HepG2 (cell line): ENCODE results near the gene ANAPC2. TPM values are rescaled to one million over a fixed set of nuclear protein-coding genes. Genes with fewer than 3 reads are reported as not detected.

ENCODE experiments used
- ATAC-seq: fragments of 200-7000 bp; cut with Tn5 transposase; 3 replicates; pipeline ENCODE4 v1.9.1; 2020; ENCODE audit warnings: mild to moderate bottlenecking, moderate library complexity
- BruUV-seq: library from RNA; stranded (reverse); fragments of 400-500 nt; replicated peaks from 2 replicates; lab custom pipeline; 2021; lab: Mats Ljungman, UMichigan
- CTCF ChIA-PET: fragments of 300-600 bp; formaldehyde crosslinking; extraction: SDS; loops from one replicate; lab custom pipeline; 2021; ENCODE audit warnings: low total read pairs, inconsistent platforms, low intra/inter-chr PET ratio; lab: Yijun Ruan, JAX
- POLR2A ChIA-PET: fragments of 350-600 bp; sonication (Branson Sonifier 250); formaldehyde crosslinking; loops from one replicate; lab custom pipeline; 2020; ENCODE audit warnings: antibody characterized with exemption, inconsistent platforms; lab: Yijun Ruan, JAX
- DNase-seq: peaks from one replicate; pipeline ENCODE4 v3.0.0-alpha.2; 2015; ENCODE audit warnings: low spot score
- FAIRE-seq: peaks from 3 replicates; lab custom pipeline; 2011; peaks lifted over from hg19 to GRCh38; lab: Jason Lieb, UNC
- H2AFZ ChIP-seq: one replicate; pipeline ENCODE4 v1.6.1; 2011; ENCODE audit warnings: low read length, inconsistent platforms
- H3K27ac ChIP-seq: fragments of 300-600 bp; 3 replicates; pipeline ENCODE4 v1.8.0; 2011; ENCODE audit warnings: mixed run types, mild to moderate bottlenecking, mixed read lengths, low read length, inconsistent platforms; ENCODE audit not compliant: insufficient read depth; ENCODE audit errors: extremely low read length
- H3K27me3 ChIP-seq, 2 experiments: fragments of 200-600 bp in 1 of 2; 2 replicates in 1 of 2; 3 replicates in 1 of 2; pipeline versions ENCODE4 v1.6.0 to v1.8.0; 2011; ENCODE audit warnings: low read length in 2 of 2, mild to moderate bottlenecking in 2 of 2, moderate library complexity in 2 of 2, inconsistent platforms in 1 of 2; ENCODE audit not compliant: insufficient read depth in 2 of 2, control insufficient read depth in 1 of 2
- H3K36me3 ChIP-seq, 2 experiments: fragments of 200-600 bp in 1 of 2; replicated peaks in 1 of 2; 2 replicates in 1 of 2; 3 replicates in 1 of 2; pipeline versions ENCODE4 v1.5.1 to v1.8.0; 2011; ENCODE audit warnings: low read length in 2 of 2, inconsistent platforms in 1 of 2; ENCODE audit not compliant: insufficient read depth in 2 of 2, control insufficient read depth in 1 of 2
- H3K4me1 ChIP-seq: 2 replicates; pipeline ENCODE4 v1.5.1; 2012; ENCODE audit warnings: low read length, inconsistent platforms; ENCODE audit not compliant: insufficient read depth
- H3K4me2 ChIP-seq: 2 replicates; pipeline ENCODE4 v1.6.0; 2011; ENCODE audit warnings: low read depth, low read length, inconsistent platforms
- H3K4me3 ChIP-seq, 3 experiments: fragments of 200-600 bp in 1 of 3; sonication (generic), shearing (Covaris generic) in 1 of 3; replicated peaks in 1 of 3; 2 replicates each; pipeline ENCODE4 v1.5.1; 2011 to 2016; ENCODE audit warnings: low read length in 3 of 3, inconsistent platforms in 2 of 3, low read depth in 2 of 3, mild to moderate bottlenecking in 2 of 3, control low read depth in 1 of 3, mixed read lengths in 1 of 3; ENCODE audit not compliant: insufficient read depth in 1 of 3
- H3K79me2 ChIP-seq: one replicate; pipeline ENCODE4 v1.6.1; 2011; ENCODE audit warnings: low read length, inconsistent platforms; ENCODE audit not compliant: insufficient read depth
- H3K9ac ChIP-seq: 2 replicates; pipeline ENCODE4 v1.6.0; 2011; ENCODE audit warnings: mild to moderate bottlenecking, low read depth, low read length, inconsistent platforms; ENCODE audit not compliant: insufficient read depth
- H3K9me3 ChIP-seq: 2 replicates; pipeline ENCODE4 v1.5.1; 2012; ENCODE audit warnings: mild to moderate bottlenecking, low read length
- H4K20me1 ChIP-seq: 2 replicates; pipeline ENCODE4 v1.6.0; 2011; ENCODE audit warnings: inconsistent platforms, mild to moderate bottlenecking, low read length, moderate library complexity; ENCODE audit not compliant: insufficient read depth
- IRX3 ChIP-seq: sonication (generic); formaldehyde crosslinking; IDR thresholded peaks from 2 replicates; pipeline ENCODE4 v1.8.1; 2023; ENCODE audit warnings: mild to moderate bottlenecking, low read depth, missing genetic modification reagents, borderline replicate concordance
- NFE2L2 ChIP-seq: fragments of 150-350 bp; IDR thresholded peaks from 2 replicates; pipeline ENCODE4 v1.6.1; 2014; ENCODE audit warnings: low read length
- POLR2A ChIP-seq, 2 experiments: IDR thresholded peaks; 2 replicates each; pipeline ENCODE4 v1.6.1; 2011; ENCODE audit warnings: low read depth in 2 of 2, low read length in 2 of 2, mild to moderate bottlenecking in 1 of 2, moderate library complexity in 1 of 2; ENCODE audit not compliant: insufficient read depth in 1 of 2
- SATB2 ChIP-seq: sonication (generic); formaldehyde crosslinking; IDR thresholded peaks from 2 replicates; pipeline ENCODE4 v1.5.0; 2020; ENCODE audit warnings: missing genetic modification reagents
- SNAPC2 ChIP-seq: sonication (generic); formaldehyde crosslinking; IDR thresholded peaks from 2 replicates; pipeline ENCODE4 v1.8.1; 2022; ENCODE audit warnings: mild to moderate bottlenecking, missing genetic modification reagents
- SRSF9 ChIP-seq: fragments of 200-400 bp; formaldehyde crosslinking; IDR thresholded peaks from 2 replicates; pipeline ENCODE4 v1.6.1; 2018; ENCODE audit warnings: borderline replicate concordance, mild to moderate bottlenecking, low read depth, low read length; ENCODE audit not compliant: insufficient read depth, poor library complexity, severe bottlenecking
- TP53 ChIP-seq: sonication (generic); formaldehyde crosslinking; conservative IDR thresholded peaks from 2 replicates; pipeline ENCODE4 v1.4.0; 2020; ENCODE audit warnings: missing genetic modification reagents
- ZFYVE20 ChIP-seq: sonication (generic); formaldehyde crosslinking; IDR thresholded peaks from 2 replicates; pipeline ENCODE4 v1.8.0; 2023; ENCODE audit warnings: low read depth, mild to moderate bottlenecking, moderate library complexity, missing genetic modification reagents, borderline replicate concordance
- ZNF20 ChIP-seq: sonication (generic); formaldehyde crosslinking; IDR thresholded peaks from 2 replicates; pipeline ENCODE4 v1.4.0; 2020; ENCODE audit warnings: mild to moderate bottlenecking, moderate library complexity, missing genetic modification reagents
- ZNF225 ChIP-seq: sonication (generic); formaldehyde crosslinking; IDR thresholded peaks from 2 replicates; pipeline ENCODE4 v1.4.0; 2020; ENCODE audit warnings: mild to moderate bottlenecking, missing genetic modification reagents
- ZNF552 ChIP-seq: sonication (generic); formaldehyde crosslinking; IDR thresholded peaks from 2 replicates; pipeline ENCODE4 v1.9.0; 2022; ENCODE audit warnings: missing genetic modification reagents, mild to moderate bottlenecking, borderline replicate concordance
- ZNF777 ChIP-seq: sonication (generic); formaldehyde crosslinking; IDR thresholded peaks from 2 replicates; pipeline ENCODE4 v1.4.0; 2020; ENCODE audit warnings: missing genetic modification reagents
- WGBS: methylation state at CpG from one replicate; pipeline ENCODE4 v1.1.6; 2017; ENCODE audit warnings: low lambda C conversion rate; 5-methylcytosine and 5-hydroxymethylcytosine counted together
- in situ Hi-C: cut with HindIII; loops from 2 replicates; pipeline ENCODE4 v1.10.0; 2017; ENCODE audit warnings: low pct_unique_long_range_greater_than_20kb; ENCODE audit not compliant: extremely low pct_ligation_motif_present
- intact Hi-C: fragments of 100-400 bp; cut with micrococcal nuclease; formaldehyde crosslinking; loops from one replicate; pipeline ENCODE4 v1.10.0; 2022; ENCODE audit not compliant: unreplicated experiment
- polyA plus RNA-seq, 8 experiments: library from polyadenylated mRNA; depleted of rRNA in 3 of 8; stranded (reverse) in 7 of 8; unstranded in 1 of 8; fragments of >200 nt; fragmentation: Illumina TruSeq in 4 of 8; extraction: Trizol in 4 of 8; gene quantifications; 2 replicates each; pipeline versions ENCODE4 v1.2.1 to v1.2.3, GENCODE V29; 2011 to 2016; ENCODE audit warnings: low read depth in 4 of 8, missing spikeins in 1 of 8, mixed read lengths in 1 of 8; ENCODE audit not compliant: insufficient read depth in 1 of 8
- total RNA-seq, 5 experiments: library from RNA; depleted of rRNA; stranded (reverse); fragments of >200 nt; fragmentation: Illumina TruSeq; extraction: Trizol; gene quantifications; 2 replicates each; pipeline ENCODE4 v1.2.3, GENCODE V29; 2016; ENCODE audit warnings: low read depth in 1 of 5
- TF ChIP-seq, protein P1 (sequence below): fragments of 450-650 bp; IDR thresholded peaks from 2 replicates; pipeline ENCODE4 v1.6.1; 2017; ENCODE audit warnings: mild to moderate bottlenecking
- TF ChIP-seq, protein P2 (sequence below): sonication (generic); formaldehyde crosslinking; conservative IDR thresholded peaks from 2 replicates; pipeline ENCODE4 v1.5.0; 2020; ENCODE audit warnings: missing genetic modification reagents
- TF ChIP-seq, protein P3 (sequence below): sonication (generic); formaldehyde crosslinking; IDR thresholded peaks from 2 replicates; pipeline ENCODE4 v1.4.0; 2020; ENCODE audit warnings: missing genetic modification reagents, borderline replicate concordance

Gene ANAPC2
- total and polyA plus RNA-seq, 2 of the 13 experiments (the other 11 are each of a cell fraction or from before 2014, with no cell fraction given) = 12.3 to 15.4 TPM

DNA sequence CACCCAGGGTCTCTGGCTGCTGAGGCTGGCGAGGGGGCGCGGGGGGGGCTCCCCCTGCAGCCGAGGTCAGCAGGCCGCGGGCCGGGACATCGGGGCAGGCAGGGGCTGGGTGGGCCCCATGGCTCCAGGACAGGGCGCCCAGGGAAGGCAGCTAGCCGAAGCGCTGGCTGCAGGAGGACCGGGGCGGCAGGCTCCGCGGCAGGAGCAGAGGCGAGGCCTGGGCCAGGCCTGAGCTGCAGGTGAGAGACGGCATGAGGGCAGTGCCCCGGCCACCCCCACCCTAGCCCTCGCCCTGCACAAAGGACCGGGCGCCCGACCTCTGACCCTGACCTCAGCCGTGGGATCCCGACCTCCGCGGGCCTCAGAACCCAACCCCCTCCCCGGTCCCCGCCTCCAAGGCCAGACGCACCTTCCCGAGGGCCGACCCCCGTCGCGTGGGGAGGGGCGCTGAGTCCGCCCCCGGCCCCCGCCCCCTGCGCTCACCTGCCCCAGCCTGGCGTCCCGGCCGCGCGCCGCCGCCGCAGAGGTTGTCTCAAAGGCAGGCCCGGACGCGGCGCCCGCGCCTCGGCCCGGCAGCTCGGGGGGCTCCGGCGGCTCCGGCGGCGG, 33.2 kb upstream of the ANAPC2 start:
- BruUV-seq = no TSS peak
- intact Hi-C loops = loop anchor here (2.0 kb wide), 2 partner anchors 15 to 21 kb away; partner anchors contain the start of gene TPRN
- FAIRE-seq = no peak
- no CpG with 5 or more reads among the region's 61 CpGs for WGBS
- H3K79me2 ChIP-seq = peaks cover 3% of the 10 kb centered on the region
- ChIA-PET POLR2A (interaction anchor here (0.6 to 13.4 kb wide), 8 partner anchors 13 to 135 kb away, joined by 3 to 225 read pairs (median 24); partner anchors contain the start of genes MAN1B1, NDOR1, TMEM203 and TPRN), CTCF (no interaction called here)
- in situ Hi-C loops = no loop called here
- H3K36me3 ChIP-seq = no peaks in the 10 kb centered on the region
- no peaks in the 10 kb centered on the region for H3K9me3 ChIP-seq
- peak overlapping the region; percentile 55 to 64 (median 59); a peak in 4 of 6 replicates for H3K4me3 ChIP-seq
- peak overlapping the region; percentile 56 for H3K4me2 ChIP-seq
- H3K4me1 ChIP-seq = peaks cover 62% of the 10 kb centered on the region
- no peak for DNase-seq
- no peaks in the 10 kb centered on the region; a peak in 1 of 5 replicates for H3K27me3 ChIP-seq
- peak; percentile 2 for ATAC-seq
- peak overlapping the region; percentile 57 for H3K9ac ChIP-seq
- H4K20me1 ChIP-seq = peaks cover 4% of the 10 kb centered on the region; the same call in 1 of the 2 replicates
- no peak overlapping the region for H2AFZ ChIP-seq
- H3K27ac ChIP-seq = peak overlapping the region; percentile 65
- TF ChIP-seq, protein P1, sequence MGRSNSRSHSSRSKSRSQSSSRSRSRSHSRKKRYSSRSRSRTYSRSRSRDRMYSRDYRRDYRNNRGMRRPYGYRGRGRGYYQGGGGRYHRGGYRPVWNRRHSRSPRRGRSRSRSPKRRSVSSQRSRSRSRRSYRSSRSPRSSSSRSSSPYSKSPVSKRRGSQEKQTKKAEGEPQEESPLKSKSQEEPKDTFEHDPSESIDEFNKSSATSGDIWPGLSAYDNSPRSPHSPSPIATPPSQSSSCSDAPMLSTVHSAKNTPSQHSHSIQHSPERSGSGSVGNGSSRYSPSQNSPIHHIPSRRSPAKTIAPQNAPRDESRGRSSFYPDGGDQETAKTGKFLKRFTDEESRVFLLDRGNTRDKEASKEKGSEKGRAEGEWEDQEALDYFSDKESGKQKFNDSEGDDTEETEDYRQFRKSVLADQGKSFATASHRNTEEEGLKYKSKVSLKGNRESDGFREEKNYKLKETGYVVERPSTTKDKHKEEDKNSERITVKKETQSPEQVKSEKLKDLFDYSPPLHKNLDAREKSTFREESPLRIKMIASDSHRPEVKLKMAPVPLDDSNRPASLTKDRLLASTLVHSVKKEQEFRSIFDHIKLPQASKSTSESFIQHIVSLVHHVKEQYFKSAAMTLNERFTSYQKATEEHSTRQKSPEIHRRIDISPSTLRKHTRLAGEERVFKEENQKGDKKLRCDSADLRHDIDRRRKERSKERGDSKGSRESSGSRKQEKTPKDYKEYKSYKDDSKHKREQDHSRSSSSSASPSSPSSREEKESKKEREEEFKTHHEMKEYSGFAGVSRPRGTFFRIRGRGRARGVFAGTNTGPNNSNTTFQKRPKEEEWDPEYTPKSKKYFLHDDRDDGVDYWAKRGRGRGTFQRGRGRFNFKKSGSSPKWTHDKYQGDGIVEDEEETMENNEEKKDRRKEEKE = no peak
- no peak for TF ChIP-seq SNAPC2
- TF ChIP-seq SRSF9 = no peak
- no peak for TF ChIP-seq ZNF552 (CRISPR knock-in tag)
- no peak for TF ChIP-seq ZNF20 (CRISPR knock-in tag)
- no peak for TF ChIP-seq NFE2L2
- TF ChIP-seq ZNF225 (CRISPR knock-in tag) = no peak
- no peak for TF ChIP-seq POLR2A (IDR thresholded peaks at IDR 0.05; ENCODE audit: insufficient read depth in 1 of 2, low read depth in 2 of 2, low read length in 2 of 2)
- TF ChIP-seq, protein P2, sequence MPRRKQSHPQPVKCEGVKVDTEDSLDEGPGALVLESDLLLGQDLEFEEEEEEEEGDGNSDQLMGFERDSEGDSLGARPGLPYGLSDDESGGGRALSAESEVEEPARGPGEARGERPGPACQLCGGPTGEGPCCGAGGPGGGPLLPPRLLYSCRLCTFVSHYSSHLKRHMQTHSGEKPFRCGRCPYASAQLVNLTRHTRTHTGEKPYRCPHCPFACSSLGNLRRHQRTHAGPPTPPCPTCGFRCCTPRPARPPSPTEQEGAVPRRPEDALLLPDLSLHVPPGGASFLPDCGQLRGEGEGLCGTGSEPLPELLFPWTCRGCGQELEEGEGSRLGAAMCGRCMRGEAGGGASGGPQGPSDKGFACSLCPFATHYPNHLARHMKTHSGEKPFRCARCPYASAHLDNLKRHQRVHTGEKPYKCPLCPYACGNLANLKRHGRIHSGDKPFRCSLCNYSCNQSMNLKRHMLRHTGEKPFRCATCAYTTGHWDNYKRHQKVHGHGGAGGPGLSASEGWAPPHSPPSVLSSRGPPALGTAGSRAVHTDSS (CRISPR knock-in tag) = no peak
- no peak for TF ChIP-seq TP53
- TF ChIP-seq IRX3 = no peak
- no peak for TF ChIP-seq ZFYVE20 (CRISPR knock-in tag)
- TF ChIP-seq, protein P3, sequence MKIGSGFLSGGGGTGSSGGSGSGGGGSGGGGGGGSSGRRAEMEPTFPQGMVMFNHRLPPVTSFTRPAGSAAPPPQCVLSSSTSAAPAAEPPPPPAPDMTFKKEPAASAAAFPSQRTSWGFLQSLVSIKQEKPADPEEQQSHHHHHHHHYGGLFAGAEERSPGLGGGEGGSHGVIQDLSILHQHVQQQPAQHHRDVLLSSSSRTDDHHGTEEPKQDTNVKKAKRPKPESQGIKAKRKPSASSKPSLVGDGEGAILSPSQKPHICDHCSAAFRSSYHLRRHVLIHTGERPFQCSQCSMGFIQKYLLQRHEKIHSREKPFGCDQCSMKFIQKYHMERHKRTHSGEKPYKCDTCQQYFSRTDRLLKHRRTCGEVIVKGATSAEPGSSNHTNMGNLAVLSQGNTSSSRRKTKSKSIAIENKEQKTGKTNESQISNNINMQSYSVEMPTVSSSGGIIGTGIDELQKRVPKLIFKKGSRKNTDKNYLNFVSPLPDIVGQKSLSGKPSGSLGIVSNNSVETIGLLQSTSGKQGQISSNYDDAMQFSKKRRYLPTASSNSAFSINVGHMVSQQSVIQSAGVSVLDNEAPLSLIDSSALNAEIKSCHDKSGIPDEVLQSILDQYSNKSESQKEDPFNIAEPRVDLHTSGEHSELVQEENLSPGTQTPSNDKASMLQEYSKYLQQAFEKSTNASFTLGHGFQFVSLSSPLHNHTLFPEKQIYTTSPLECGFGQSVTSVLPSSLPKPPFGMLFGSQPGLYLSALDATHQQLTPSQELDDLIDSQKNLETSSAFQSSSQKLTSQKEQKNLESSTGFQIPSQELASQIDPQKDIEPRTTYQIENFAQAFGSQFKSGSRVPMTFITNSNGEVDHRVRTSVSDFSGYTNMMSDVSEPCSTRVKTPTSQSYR (CRISPR knock-in tag) = peak; percentile 76; the same call in 1 of the 2 replicates
- no peak for TF ChIP-seq ZNF777 (CRISPR knock-in tag)
- no peak for TF ChIP-seq SATB2 (CRISPR knock-in tag)
